Gastroesophageal sphincter (tissue), 3 donors: ENCODE data around the gene PPP1R3G.

Experiments
- CTCF ChIP-seq, 4 experiments: fragments of 200-600 bp in 2 of 4; fragments of 450-650 bp in 2 of 4; sonication (generic) in 1 of 4; IDR thresholded peaks; one replicate each; pipeline ENCODE4 v1.5.1; 2017 to 2019; ENCODE audit warnings: antibody characterized with exemption in 4 of 4, mild to moderate bottlenecking in 2 of 4, moderate library complexity in 2 of 4
- EP300 ChIP-seq: sonication (generic); formaldehyde crosslinking; IDR thresholded peaks from one replicate; pipeline ENCODE4 v1.6.1; 2017; ENCODE audit warnings: antibody characterized with exemption, mild to moderate bottlenecking
- POLR2A ChIP-seq, 2 donors: fragments of 450-650 bp; IDR thresholded peaks; one replicate each; pipeline ENCODE4 v1.6.1; 2017; ENCODE audit warnings: antibody characterized with exemption in 2 of 2, mild to moderate bottlenecking in 2 of 2, moderate library complexity in 1 of 2
- POLR2AphosphoS5 ChIP-seq: sonication (generic); formaldehyde crosslinking; IDR thresholded peaks from one replicate; pipeline ENCODE4 v1.6.1; 2017; ENCODE audit warnings: antibody characterized with exemption

DNA sequence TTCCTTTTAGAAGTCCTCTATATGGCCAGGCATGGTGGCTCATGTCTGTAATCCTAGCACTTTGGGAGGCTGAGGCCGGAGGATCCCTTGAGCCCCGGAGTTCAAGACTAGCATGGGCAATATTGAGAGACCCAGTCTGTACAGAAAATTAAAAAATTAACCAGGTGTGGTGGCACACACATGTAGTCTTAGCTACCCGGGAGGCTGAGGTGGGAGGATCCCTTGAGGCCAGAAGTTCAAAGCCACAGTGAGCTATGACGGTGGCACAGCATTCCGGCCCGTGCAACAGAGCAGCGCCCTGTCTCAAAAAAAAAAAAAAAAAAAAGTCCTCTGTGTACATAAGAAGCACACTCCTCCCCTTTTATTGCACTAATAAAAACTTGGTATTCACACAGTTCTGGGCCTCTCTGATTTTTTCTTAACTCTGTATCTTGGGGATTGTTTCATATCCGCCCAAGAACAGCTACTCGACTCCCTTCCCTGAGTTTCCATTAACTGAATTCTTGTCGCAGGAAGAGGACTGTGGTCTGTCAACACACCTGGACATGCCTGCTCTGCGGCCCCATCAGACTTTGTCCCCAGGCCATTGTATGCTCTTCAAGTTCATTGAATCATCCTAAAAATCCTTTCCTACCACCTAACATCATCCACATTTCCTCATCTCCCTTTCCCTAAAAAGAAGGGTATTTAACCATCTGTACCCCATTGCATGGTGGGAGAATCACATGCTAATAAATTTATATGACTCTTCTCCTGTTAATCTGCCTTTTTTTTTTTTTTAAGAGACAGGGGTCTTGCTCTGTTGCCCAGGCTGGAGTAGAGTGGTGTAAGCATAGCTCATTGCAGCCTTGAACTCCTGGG lies 25.9 kb upstream of the PPP1R3G start:
- TF ChIP-seq CTCF (IDR thresholded peaks at IDR 0.05) (no peak), POLR2A (IDR thresholded peaks at IDR 0.05) (no peak), EP300 (no peak), POLR2AphosphoS5 (no peak)
